GM18520 (cell line): Measurements from ENCODE around the gene MADD.

Experiments
- ATAC-seq: cut with Tn5 transposase; IDR thresholded peaks from one replicate; pipeline ENCODE4 v1.9.1; 2021; ENCODE audit not compliant: unreplicated experiment

The MADD gene

DNA sequence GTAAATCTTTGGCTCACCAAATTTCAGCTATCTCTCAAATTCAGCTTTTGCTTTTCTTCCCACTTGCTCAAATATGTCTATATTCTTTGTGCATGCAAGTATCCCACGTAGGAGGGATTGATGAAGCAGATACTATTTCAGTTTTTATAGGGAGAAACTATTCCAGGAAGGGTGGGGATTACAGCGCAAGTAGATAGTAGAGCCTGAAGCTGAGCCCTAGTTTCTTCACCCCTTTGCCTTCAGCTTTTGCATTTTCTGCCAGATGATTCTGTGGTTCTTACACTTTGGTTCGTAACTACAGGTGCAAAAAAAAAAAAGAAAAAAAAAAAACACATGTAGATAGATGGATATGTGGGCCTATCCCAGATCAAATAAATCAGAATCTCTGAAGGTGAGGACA, 18.2 kb upstream of the MADD start:
- no peak for ATAC-seq

DNA sequence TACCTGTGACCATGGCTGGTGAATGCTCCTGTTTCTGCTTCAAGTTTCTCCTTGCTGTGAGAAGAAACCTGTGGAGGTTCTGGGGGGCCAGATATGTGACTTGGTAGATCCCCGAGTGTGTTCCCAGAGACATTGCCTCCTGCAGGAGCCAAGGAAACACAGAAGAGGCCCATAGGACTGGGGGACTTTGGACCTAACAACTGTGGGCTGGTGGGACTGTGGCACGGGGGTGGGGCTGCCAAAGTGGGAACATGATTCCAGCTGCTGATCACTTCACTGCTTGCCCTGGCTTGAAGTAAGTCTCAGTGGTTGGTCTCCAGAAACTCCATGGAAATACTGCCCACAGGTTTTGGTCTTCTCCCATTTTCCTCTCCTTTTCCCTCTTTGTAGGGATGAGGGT, 16.3 kb upstream of the MADD start:
- no peak for ATAC-seq

DNA sequence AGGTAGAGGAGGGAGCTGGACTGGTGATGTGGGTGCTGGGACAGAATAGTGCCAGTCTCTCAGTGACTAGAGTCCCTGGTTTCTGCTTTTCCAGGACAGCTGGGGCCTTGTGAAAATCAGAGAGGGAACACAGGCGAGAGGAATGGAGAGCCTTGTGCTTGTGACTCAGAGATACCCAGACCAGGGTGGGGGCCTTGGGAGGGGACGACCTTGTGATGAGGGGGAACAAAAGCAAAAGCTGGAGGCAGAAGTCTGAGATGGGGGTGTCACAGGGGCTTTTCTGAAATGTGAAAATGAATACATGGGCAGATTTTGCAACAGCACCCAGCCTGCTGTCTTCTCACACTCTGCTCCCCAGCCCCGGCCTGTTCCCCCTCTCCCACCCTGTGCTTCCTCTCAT, 15.5 kb upstream of the MADD start:
- no peak for ATAC-seq

- no peak for ATAC-seq
Observed at GRCh38 chr11:47256374-47256773, 13.6 kb upstream of the MADD start.

DNA sequence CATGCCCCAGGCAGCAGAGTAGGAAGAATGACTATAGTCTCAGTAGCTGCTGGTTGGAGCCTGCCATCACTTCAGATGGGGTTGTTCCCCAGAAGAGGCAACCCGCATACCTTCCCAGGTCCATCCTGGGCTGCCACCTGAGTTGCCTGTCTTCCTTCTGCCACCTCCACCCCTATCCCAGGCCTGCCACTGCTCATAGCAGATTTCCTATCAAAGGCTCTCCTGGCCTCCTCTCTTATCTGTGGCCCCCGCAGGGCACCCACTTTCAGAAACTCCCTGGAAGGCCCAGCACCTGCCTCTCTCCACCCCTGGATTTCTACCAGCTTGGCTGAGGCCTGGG, 12.8 kb upstream of the MADD start:
- no peak for ATAC-seq

DNA sequence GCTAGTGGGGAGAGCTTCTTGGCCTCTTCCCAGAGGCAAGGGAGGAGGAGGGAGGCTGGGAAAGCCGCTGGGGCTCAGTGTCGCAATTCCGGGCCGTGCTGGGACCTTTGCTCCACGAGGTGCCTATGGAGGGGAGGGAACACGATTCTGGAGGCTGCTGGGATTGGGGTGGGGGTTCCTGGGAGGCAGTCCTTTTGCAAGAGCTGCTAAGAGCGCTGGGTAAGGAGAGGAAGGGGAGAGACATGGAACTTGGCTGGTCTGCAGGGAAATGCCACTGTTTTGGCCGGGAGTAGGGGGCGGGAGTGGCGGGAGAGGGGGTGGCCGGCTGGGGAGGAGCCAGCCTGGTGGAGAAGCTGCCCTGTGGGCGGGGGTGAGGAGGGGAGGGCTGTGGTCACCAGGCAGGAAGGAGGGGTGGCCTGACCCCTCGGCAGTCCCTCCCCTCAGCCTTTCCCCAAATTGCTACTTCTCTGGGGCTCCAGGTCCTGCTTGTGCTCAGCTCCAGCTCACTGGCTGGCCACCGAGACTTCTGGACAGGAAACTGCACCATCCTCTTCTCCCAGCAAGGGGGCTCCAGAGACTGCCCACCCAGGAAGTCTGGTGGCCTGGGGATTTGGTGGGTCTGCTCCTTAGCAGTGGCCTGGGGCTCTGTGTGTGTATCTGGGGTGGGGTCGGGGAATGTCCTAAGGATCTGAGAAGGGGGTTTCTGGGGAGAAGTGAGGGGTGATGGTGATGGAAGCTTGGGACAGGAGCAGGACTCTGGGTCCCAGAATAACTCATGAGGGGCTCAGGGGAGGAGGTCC, 12.2 kb upstream of the MADD start, which contains the start of gene NR1H3:
NR1H3 (plus strand) TSS at position 480 of the 800 bp plus-strand sequence. CDS start 1,221 bp downstream, outside the sequence.
- ATAC-seq = no peak

DNA sequence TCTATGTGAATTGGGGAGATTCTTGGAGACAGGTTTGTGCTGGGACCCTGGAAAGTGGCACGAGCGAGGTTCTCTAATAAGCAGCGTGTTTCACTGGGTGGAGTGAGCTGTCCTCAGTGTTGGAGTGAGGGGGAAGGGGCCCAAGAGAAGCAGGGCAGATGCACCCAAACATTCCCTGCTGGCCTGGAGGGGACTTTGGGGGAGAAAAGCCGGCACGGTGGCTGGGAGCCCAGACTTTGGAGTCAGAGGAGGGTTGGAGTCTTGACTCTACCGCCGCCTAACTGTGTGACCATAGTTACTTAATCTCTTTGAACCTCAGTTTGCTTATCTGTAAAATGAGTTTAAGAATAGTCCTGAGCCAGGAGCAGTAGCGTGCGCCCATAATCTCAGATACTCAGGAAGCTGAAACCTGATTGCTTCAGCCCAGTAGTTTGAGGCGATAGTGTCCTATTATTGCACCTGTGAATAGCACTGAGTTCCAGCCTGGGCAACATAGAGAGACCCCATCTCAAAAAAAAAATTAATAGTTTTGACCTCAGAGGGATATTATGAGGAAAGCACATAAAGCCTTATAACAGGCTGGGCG, 11.5 kb upstream of the MADD start:
- ATAC-seq = no peak

DNA sequence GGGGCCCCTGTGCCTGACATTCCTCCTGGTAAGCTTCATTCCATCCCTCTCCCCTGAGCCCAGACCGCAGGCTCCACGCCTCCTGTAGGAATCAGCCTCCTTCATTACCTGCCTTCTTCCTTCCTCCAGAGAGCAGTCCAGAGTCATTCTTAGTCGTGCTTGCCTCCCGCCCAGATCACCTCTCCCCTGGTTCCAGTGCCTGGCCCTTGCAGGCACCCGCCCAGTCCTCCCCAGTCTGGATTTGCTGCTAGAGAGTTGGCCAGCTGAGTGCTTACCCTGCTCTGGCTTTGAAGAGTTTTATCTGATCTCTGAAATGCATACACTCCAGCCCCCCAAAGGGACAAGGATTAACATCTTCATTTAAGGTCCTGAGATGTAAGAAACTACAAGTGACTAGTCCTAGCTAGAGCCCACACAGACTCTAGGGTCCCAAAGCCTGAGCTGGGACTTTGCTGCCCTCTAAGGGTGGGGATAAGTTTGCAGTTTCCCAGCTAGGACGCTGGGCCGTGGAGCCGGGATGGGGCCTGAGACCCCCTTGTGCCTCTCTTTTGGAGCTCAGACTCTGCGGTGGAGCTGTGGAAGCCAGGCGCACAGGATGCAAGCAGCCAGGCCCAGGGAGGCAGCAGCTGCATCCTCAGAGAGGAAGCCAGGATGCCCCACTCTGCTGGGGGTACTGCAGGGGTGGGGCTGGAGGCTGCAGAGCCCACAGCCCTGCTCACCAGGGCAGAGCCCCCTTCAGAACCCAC, 10.5 kb upstream of the MADD start:
- no peak for ATAC-seq

- no peak for ATAC-seq
Observed at GRCh38 chr11:47260366-47260765, 9.6 kb upstream of the MADD start.

- ATAC-seq = no peak
Observed at GRCh38 chr11:47261291-47261800, 8.6 kb upstream of the MADD start.

GRCh38 chr11:47264119-47264518, 5.8 kb upstream of the MADD start:
- ATAC-seq = no peak

DNA sequence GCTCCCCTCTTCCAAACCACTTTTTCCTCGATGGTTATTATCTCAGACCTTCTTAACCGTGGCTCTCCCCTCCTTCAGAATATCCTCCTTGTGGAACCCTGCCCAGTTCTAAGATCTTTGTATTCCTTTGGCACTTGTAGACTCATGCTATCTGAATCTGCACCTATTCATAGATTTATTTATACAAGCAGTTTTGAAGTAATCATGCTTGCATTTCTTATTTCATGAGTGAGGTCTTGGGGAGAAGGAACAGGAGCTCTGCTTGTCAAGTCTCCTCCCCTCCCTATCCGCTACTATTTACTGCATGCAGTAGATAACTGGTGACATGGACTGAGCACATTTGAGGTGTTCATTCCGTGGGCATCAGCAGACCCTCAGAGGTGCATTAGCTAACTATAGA, 5.4 kb upstream of the MADD start:
- ATAC-seq = no peak

- no peak for ATAC-seq
Observed at GRCh38 chr11:47267876-47268275, 2.1 kb upstream of the MADD start.

DNA sequence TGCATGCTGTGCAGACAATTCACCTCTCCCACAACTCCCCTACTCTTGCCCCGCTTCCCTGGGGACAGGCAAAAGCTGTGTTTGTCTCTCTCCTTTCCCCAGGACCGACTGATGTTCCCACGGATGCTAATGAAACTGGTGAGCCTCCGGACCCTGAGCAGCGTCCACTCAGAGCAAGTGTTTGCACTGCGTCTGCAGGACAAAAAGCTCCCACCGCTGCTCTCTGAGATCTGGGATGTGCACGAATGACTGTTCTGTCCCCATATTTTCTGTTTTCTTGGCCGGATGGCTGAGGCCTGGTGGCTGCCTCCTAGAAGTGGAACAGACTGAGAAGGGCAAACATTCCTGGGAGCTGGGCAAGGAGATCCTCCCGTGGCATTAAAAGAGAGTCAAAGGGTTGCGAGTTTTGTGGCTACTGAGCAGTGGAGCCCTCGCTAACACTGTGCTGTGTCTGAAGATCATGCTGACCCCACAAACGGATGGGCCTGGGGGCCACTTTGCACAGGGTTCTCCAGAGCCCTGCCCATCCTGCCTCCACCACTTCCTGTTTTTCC, 1.4 kb upstream of the MADD start:
- no peak for ATAC-seq

GRCh38 chr11:47269002-47269828, 718 bp upstream of the MADD start:
- peak; percentile 30 for ATAC-seq

DNA sequence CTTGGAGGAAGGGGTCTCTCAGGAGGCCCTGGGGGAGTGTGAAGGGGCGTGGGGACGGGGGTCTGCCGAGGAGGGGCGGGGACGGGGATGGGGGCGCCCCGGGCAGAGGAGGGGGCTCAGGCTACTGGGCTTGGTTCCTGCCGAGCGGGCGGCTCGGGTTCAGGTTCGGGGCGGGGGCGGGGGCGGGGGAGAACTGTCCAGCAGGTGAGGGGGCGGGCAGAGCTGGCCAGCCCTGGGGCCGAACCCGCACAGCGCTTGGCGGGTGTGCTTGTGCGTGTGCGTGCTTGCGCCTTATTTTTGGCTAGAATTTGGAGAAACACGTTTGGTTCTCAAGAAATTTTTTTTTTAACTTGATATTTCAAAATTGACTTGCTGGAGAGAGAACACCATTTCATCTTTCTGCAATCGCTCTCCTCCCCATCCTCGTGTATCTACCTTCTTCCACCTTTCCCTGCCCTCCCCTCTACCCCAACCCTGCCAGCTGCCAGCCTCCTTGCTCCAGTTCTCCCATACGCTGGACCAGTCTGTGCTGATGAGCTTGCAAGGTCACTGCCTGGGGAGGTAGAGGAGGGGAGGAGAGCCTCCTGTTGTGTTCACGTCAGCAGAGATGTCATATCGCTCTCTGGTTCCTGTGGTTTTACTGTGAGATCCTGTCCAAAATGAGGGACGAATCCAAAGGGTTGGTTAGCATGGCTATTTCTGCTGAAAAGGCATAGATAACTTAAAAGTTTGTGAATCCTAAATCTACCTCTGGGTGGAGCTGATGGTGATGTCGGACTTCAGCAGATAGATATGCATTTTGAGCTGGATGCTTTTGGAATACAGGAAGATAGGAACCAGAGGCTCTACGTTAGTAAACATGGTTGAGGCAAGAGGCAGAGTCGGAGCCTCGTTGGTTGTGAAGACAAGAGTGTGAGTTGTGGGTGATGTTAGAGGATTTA, 668 bp downstream of the MADD start:
- ATAC-seq = no peak

- no peak for ATAC-seq
Observed at GRCh38 chr11:47271328-47271727, 1.4 kb downstream of the MADD start.

- ATAC-seq = no peak
Observed at GRCh38 chr11:47271961-47272661, 2.2 kb downstream of the MADD start.

- ATAC-seq = no peak
Observed at GRCh38 chr11:47272706-47273105, 2.8 kb downstream of the MADD start.
